Gastroesophageal sphincter (tissue), 3 donors: ENCODE data around the gene BTBD16.

Experiments
- POLR2A ChIP-seq, 2 donors: fragments of 450-650 bp; IDR thresholded peaks; one replicate each; pipeline ENCODE4 v1.6.1; 2017; ENCODE audit warnings: antibody characterized with exemption in 2 of 2, mild to moderate bottlenecking in 2 of 2, moderate library complexity in 1 of 2
- TF ChIP-seq, protein P1 (sequence below), 4 experiments: fragments of 200-600 bp in 2 of 4; fragments of 450-650 bp in 2 of 4; sonication (generic) in 1 of 4; IDR thresholded peaks; one replicate each; pipeline ENCODE4 v1.5.1; 2017 to 2019; ENCODE audit warnings: antibody characterized with exemption in 4 of 4, mild to moderate bottlenecking in 2 of 4, moderate library complexity in 2 of 4

DNA sequence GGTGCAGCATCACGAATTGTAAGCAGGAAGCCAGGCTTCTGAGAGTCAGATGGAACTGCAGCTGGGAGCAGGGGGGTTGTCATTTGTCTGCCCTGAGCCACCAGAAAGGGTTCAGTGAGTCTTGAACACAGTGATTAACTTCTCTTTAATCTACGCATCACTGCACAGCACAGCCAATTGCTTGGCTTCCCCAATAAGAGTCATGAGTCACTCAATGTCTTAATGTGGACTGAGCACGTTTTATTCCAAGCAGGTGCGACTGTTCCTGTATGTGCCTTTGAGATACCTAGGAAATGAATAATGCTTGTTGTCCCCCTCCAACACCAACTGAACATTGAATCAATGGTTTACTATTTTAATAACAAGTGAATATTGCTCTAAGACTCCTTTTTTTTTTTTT, 77.4 kb downstream of the BTBD16 start:
- TF ChIP-seq POLR2A (IDR thresholded peaks at IDR 0.05) = no peak
- TF ChIP-seq, protein P1, sequence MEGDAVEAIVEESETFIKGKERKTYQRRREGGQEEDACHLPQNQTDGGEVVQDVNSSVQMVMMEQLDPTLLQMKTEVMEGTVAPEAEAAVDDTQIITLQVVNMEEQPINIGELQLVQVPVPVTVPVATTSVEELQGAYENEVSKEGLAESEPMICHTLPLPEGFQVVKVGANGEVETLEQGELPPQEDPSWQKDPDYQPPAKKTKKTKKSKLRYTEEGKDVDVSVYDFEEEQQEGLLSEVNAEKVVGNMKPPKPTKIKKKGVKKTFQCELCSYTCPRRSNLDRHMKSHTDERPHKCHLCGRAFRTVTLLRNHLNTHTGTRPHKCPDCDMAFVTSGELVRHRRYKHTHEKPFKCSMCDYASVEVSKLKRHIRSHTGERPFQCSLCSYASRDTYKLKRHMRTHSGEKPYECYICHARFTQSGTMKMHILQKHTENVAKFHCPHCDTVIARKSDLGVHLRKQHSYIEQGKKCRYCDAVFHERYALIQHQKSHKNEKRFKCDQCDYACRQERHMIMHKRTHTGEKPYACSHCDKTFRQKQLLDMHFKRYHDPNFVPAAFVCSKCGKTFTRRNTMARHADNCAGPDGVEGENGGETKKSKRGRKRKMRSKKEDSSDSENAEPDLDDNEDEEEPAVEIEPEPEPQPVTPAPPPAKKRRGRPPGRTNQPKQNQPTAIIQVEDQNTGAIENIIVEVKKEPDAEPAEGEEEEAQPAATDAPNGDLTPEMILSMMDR (IDR thresholded peaks at IDR 0.05) = no peak
